Stimulated activated CD8-positive, alpha-beta memory T cell treated with anti-CD3 and anti-CD28 coated beads, Interleukin-7, amount 100 ng/mL, for 24 hours (primary cell): ENCODE results near the gene SLC18A2.

ENCODE experiments used
- DNase-seq: peaks from one replicate; pipeline ENCODE4 v3.0.0-alpha.2; 2020; ENCODE audit warnings: low read depth

Gene SLC18A2

DNA sequence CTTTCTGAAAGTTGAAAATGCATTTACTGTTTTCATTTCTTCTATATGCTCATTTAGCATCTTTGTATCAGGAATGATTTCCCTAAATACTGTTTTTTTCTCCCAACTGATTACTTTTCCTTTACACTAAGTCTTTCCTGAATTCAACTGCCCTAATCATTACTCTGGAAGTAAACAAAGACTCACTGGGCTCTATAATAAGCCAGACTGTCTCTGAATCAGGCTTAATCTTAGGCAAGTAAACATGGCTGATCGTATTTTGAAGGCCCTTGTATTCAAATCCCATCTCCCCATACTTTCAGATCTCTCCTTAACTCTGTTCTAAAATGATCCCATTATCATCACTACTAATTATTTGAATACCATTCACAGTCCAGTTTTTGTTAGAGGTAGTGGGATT is 72.7 kb downstream of the SLC18A2 start:
- no peak for DNase-seq

DNA sequence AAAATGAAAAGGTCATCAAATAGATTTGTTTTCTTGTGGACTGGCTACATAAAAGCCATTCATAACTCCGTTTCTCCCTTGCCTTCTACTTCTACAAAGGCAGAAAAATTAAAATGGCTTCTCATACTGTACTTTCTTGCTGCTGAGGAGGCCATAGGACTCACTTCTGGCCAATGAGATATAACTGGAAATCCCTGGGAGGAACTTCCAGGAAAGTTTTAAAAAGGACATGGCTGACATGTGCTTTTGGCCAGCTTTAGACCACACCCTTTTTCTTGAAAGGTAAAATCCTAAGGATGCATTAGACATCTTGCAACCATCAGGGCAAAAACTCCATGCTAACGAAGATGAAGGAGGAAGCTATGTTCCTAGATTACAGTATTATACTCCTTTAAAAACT is 75.8 kb downstream of the SLC18A2 start:
- no peak for DNase-seq

DNA sequence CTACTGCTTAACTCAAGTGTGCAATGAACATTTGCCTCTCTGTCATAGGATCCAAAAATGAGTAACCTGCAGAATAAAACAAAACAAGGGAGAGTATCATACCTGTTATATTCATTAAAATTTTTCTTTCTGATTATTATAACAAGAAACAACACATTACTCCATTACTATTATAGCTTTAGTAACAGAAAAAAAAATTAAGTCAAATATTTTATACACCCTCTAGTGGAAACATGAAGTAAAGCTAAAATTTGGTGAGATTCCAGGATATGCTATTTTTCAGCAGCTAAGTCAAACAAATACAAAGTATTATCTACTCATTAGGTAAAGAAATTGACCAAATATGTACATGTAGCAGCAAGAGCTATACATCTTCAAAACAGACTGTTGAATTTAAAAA is 78.0 kb downstream of the SLC18A2 start:
- DNase-seq: no peak

DNA sequence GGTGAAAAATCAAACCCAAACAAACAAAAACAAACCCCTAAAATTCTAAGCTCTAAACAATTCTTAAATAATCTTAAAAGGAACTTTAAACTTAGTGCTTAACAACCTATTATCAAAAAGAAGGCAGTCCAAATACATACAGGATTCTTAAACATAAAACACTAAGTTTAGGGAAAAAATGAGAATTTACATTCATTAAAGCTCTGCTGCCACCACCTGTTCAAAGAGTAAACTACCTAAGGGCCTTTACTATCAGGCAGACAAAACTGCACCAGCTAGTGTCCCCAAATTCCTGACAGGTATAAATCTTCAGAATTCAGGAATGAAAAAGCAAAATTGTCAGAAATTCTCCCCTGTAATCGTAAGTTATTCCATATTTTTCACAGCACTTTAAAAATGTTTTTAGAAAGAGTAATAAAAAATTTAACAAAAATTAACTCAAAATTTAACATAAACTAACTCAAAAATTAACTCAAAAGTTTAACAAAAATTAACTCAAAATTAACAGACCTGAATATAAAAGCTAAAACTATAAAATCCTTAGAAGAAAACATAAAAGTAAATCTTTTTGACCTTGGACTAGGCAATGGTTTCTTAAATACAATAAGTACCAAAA is 79.2 kb downstream of the SLC18A2 start:
- no peak for DNase-seq

DNA sequence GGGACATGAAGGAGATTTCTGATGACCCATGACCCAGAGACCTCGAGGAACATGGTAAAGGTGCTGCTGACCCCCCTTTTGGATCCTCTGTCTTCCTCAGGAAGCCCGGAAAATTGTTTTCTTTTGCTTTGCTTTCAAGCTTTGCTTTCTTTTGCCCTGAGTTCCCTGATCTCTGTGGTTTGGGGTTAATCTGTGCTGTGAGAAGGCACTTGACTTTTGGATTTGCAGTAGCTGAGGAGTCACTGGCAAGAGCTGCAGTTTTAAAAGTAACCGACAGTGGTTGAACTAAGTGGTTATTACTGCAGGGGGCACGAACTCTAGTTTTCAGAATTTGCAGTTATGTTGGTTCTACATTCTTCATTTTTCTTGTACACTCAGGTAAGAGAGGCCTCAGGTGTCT is 81.3 kb downstream of the SLC18A2 start:
- no peak for DNase-seq

DNA sequence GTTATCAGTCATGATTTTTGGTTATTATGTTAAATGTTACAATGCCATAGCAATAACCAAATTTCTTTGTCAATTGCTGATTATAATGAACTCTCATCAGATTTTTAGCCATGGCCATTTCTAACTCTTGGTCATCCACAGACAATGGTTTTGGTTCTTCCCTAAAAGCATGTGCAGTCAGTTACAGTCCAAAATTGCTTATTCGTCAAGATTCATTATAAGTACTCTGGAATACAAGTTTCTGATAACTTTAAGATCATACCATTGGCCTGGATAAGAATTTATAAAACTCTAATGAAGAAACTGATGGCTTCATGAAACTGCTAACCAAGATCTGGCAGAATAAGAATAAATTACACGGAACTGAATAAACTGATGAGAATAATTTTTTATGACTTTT is 83.5 kb downstream of the SLC18A2 start:
- DNase-seq: no peak

DNA sequence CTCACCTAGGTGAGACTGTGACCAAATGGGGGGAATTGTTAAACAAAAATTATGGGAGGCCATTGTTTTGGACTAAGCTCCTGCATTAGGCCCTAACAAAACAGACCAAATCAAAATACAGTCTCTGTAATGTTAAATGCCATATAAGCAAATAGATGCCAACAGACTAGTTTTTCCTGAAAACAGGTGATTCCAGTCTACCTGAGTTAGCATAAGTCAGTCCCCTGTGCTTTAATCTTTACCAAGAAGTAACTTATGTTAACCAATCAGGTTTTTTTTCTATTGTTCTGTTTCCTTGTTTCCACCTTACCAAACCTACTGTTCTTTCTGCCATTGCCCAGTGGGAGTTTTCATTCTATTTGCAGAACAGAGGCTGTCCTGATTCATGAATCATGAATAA is 86.3 kb downstream of the SLC18A2 start:
- DNase-seq: no peak
